ENCODE data around the gene ELANE. TPM values are rescaled to one million over a fixed set of nuclear protein-coding genes. Genes with fewer than 3 reads are reported as not detected.
"Not testable (repeated sequence)": the region's sequence is repeated elsewhere in the genome, so short reads cannot be mapped to it uniquely, and the experiment has no call there.

Gene ELANE
- total RNA-seq, 1 donor from 2014 or later: 0.52 TPM

DNA sequence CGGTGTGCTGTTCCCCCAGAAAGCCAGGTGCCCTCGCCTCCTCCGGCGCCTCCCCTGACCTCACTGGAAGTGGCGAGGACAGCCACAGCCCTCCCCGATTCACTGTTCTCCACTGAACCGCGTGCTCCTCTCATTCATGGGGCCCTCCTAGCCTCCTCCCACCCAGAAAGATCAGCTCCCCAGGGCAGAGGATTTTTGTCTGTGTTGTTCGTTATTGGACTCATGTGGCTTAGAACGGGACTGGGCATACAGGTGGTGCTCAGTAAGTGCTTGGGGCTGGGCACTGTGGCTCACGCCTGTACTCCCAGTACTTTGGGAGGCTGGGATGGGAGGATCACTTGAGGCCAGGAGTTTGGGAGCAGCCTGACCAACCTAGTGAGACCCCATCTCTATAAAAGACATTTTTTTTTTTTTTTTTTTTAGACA lies 7.5 kb upstream of the ELANE start:
- TF ChIP-seq, protein P1, sequence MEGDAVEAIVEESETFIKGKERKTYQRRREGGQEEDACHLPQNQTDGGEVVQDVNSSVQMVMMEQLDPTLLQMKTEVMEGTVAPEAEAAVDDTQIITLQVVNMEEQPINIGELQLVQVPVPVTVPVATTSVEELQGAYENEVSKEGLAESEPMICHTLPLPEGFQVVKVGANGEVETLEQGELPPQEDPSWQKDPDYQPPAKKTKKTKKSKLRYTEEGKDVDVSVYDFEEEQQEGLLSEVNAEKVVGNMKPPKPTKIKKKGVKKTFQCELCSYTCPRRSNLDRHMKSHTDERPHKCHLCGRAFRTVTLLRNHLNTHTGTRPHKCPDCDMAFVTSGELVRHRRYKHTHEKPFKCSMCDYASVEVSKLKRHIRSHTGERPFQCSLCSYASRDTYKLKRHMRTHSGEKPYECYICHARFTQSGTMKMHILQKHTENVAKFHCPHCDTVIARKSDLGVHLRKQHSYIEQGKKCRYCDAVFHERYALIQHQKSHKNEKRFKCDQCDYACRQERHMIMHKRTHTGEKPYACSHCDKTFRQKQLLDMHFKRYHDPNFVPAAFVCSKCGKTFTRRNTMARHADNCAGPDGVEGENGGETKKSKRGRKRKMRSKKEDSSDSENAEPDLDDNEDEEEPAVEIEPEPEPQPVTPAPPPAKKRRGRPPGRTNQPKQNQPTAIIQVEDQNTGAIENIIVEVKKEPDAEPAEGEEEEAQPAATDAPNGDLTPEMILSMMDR (IDR thresholded peaks at IDR 0.05): no peak
- H3K9me3 ChIP-seq: no peaks in the 10 kb centered on the region
- no peak overlapping the region for H3K4me3 ChIP-seq
- no peaks in the 10 kb centered on the region for H3K36me3 ChIP-seq
- intact Hi-C loops (cut with DNase I): no loop called here
- ATAC-seq: no peak
- no peak overlapping the region for H3K27ac ChIP-seq
- no peak for DNase-seq
- H3K4me1 ChIP-seq: peaks cover 17% of the 10 kb centered on the region
- peaks cover 31% of the 10 kb centered on the region for H3K27me3 ChIP-seq

DNA sequence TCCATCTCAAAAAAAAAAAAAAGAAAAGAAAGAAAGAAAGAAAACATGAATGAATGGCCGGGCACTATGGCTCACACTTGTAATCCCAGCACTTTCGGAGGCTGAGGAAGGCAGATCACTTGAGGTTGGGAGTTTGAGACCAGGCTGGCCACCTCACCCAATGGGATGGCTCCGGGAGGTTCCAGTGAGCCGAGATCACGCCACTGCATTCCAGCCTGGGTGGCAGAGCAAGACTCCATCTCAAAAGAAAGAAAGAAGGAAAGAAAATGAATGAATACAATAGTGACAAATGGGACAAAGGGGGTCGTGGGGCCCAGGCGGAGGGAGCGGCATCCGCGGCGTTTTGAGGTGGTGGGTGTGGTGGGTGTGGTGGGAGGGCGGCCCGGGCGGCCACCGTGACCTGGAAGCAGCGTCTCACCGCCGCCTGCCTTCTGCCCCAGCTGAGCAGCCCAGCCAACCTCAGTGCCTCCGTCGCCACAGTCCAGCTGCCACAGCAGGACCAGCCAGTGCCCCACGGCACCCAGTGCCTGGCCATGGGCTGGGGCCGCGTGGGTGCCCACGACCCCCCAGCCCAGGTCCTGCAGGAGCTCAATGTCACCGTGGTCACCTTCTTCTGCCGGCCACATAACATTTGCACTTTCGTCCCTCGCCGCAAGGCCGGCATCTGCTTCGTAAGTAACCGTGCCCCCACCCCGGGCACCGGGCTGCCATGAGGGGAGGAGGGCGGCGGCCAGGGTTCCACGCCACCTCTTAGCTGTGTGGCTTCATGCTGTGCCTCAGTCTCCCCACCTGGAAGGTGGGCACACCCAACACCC lies 6.2 kb upstream of the ELANE start:
- ATAC-seq (no peak), DNase-seq (no peak)
- Histone ChIP-seq H3K27me3 (peaks cover 31% of the 10 kb centered on the region), H3K4me3 (no peak overlapping the region), H3K36me3 (no peaks in the 10 kb centered on the region), H3K4me1 (peaks cover 23% of the 10 kb centered on the region), H3K27ac (no peak overlapping the region), H3K9me3 (no peaks in the 10 kb centered on the region)
- intact Hi-C loops (cut with DNase I): no loop called here
- TF ChIP-seq, protein P1 (IDR thresholded peaks at IDR 0.05): no peak

DNA sequence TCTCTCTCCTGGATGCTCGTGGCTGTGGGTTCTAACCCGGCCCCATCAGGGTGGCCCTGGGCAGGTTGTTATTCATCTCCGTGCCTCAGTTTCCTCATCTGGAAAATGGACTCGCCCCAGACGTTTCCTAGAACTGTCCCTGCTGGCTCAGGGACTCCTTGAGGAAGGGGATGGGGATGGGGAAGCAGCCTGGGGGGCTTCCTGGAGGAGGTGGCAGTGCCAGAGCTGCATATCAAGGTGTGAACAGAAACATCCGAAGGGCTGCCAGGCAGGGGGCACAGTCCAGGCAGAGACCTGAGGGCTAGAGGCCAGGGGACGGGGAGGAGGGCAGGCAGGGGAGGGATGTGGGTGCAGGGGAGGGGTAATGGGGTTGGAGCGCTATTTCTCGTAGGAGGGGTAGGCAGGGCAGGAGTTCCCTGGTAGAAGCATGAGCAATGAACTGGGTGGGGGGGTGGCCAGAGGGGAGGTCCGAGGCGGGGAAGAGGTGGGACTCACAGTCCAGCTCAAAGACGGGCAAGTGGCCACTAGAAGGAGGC lies 3.6 kb upstream of the ELANE start:
- Histone ChIP-seq H3K9me3 (no peaks in the 10 kb centered on the region), H3K27ac (no peak overlapping the region), H3K4me1 (peaks cover 22% of the 10 kb centered on the region), H3K36me3 (no peaks in the 10 kb centered on the region), H3K27me3 (peaks cover 41% of the 10 kb centered on the region), H3K4me3 (no peak overlapping the region)
- ATAC-seq: no peak
- TF ChIP-seq, protein P1 (IDR thresholded peaks at IDR 0.05): no peak
- intact Hi-C loops (cut with DNase I): no loop called here
- DNase-seq: no peak

DNA sequence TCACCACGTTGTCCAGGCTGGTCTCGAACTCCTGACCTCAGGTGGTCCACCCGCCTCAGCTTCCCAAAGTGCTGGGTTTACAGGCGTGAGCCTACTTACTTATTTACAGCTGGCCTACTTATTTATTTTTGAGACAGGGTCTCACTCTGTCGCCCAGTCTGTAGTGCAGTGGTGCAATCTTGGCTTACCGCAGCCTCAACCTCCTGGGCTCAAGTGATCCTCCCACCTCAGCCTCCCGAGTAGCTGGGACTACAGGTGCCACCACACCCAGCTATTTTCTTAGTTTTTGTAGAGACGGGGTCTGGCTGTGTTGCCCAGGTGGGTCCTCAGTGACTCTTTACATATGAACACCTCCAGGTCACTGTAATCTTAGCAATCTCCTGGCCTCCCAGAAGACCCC lies 2.9 kb upstream of the ELANE start:
- H3K36me3 ChIP-seq; H3K27ac ChIP-seq; DNase-seq; H3K9me3 ChIP-seq; ATAC-seq; H3K4me3 ChIP-seq; intact Hi-C loops (cut with DNase I): not testable (repeated sequence)
- Histone ChIP-seq H3K4me1 (peaks cover 17% of the 10 kb centered on the region), H3K27me3 (peaks cover 36% of the 10 kb centered on the region)

DNA sequence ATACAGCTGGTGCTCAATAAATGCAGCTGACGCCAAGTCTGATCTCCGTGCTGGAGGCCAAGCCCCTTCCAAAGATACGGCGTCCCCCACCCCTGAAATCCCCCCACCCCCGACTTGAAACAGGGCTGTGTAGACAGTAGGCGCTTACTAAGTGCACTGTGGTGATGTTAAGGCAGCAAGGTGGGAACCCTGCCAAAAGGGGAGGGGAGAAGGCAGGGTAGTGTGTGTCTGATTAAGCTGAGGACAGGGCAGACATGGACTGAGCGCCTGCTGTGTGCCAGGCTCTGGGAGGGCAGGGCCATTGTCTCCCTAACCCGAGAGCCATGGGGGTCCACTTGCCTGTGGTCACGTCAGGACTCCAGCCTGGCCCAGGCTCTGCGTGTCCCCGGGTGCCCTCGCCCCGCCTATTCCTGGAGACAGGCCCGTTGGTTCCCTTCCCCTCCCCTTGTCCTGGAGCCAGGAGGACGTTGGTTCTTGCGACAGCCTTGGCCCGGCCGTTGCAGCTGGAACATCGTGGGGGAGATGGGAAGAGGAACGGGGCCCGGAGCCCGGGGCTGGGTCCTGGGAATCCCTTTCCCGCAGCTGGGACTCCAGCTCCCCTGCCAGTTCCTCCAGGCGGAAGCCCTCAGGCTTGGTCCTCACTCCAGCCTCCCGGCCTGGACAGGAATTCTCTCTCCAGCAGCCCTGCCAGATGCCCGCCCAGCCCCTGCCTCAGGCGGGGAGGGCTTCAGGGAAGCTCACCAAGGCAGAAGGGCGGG lies 1.7 kb upstream of the ELANE start:
- Histone ChIP-seq H3K4me1 (peaks cover 17% of the 10 kb centered on the region), H3K4me3 (no peak overlapping the region), H3K9me3 (no peaks in the 10 kb centered on the region), H3K27ac (peak overlapping the region; percentile 68), H3K27me3 (peaks cover 32% of the 10 kb centered on the region), H3K36me3 (no peaks in the 10 kb centered on the region)
- peak; percentile 93 for DNase-seq
- peak; percentile 93 for ATAC-seq
- intact Hi-C loops (cut with DNase I): loop anchor here (10.0 kb wide), 1 partner anchor 86 kb away; no protein-coding TSS in a partner anchor
- TF ChIP-seq, protein P1 (IDR thresholded peaks at IDR 0.05): no peak

DNA sequence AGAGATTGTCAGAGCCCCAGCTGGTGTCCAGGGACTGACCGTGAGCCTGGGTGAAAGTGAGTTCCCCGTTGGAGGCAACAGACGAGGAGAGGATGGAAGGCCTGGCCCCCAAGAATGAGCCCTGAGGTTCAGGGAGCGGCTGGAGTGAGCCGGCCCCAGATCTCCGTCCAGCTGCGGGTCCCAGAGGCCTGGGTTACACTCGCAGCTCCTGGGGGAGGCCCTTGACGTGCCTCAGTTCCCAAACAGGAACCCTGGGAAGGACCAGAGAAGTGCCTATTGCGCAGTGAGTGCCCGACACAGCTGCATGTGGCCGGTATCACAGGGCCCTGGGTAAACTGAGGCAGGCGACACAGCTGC lies 1.1 kb upstream of the ELANE start:
- no peak for ATAC-seq
- TF ChIP-seq, protein P1 (IDR thresholded peaks at IDR 0.05): no peak
- Histone ChIP-seq H3K27me3 (peaks cover 32% of the 10 kb centered on the region), H3K4me3 (no peak overlapping the region), H3K36me3 (no peaks in the 10 kb centered on the region), H3K27ac (peak overlapping the region; percentile 68), H3K4me1 (peaks cover 17% of the 10 kb centered on the region), H3K9me3 (no peaks in the 10 kb centered on the region)
- intact Hi-C loops (cut with DNase I): loop anchor here (10.0 kb wide), 1 partner anchor 86 kb away; no protein-coding TSS in a partner anchor
- peak; percentile 65 for DNase-seq

Measured in upper lobe of right lung (tissue), 1 donor.